SU-DHL-6 (cell line): ENCODE data around the gene CHRM3.
"Not testable (repeated sequence)": the region's sequence is repeated elsewhere in the genome, so short reads cannot be mapped to it uniquely, and the experiment has no call there.

Experiments
- H2AFZ ChIP-seq: fragments of 200-600 bp; sonication (generic); 2 replicates; pipeline ENCODE4 v1.6.1; 2014; ENCODE audit warnings: low read depth, mild to moderate bottlenecking, moderate library complexity, mixed read lengths, antibody characterized with exemption, low read length; ENCODE audit not compliant: severe bottlenecking
- H3F3A ChIP-seq: fragments of 200-600 bp; shearing (Covaris generic); 2 replicates; pipeline ENCODE4 v1.6.0; 2016; ENCODE audit warnings: antibody characterized with exemption, mild to moderate bottlenecking; ENCODE audit not compliant: insufficient read depth
- H3K27ac ChIP-seq: fragments of 200-600 bp; sonication (generic); 2 replicates; pipeline ENCODE4 v1.5.1; 2016; ENCODE audit warnings: low read depth, mild to moderate bottlenecking, low read length, moderate library complexity, mixed read lengths
- H3K27me3 ChIP-seq: fragments of 200-600 bp; sonication (generic), shearing (Covaris generic); 2 replicates; pipeline ENCODE4 v1.6.0; 2014; ENCODE audit warnings: mild to moderate bottlenecking, low read length
- H3K36me3 ChIP-seq: fragments of 200-600 bp; sonication (generic); 2 replicates; pipeline ENCODE4 v1.6.1; 2014; ENCODE audit warnings: mild to moderate bottlenecking, low read length, mixed read lengths
- H3K4me2 ChIP-seq: fragments of 300-600, 200-600 bp; shearing (Covaris generic), sonication (generic); 2 replicates; pipeline ENCODE4 v1.6.0; 2014; ENCODE audit warnings: low read length, low read depth, mild to moderate bottlenecking; ENCODE audit not compliant: poor library complexity, severe bottlenecking
- H3K4me3 ChIP-seq: fragments of 200-600 bp; sonication (generic); 2 replicates; pipeline ENCODE4 v1.5.1; 2014; ENCODE audit warnings: antibody characterized with exemption, low read length, mild to moderate bottlenecking, mixed read lengths; ENCODE audit not compliant: insufficient read depth, poor library complexity, severe bottlenecking
- H3K79me2 ChIP-seq: fragments of 200-600 bp; sonication (generic); 2 replicates; pipeline ENCODE4 v1.6.1; 2014; ENCODE audit warnings: mild to moderate bottlenecking, low read length, moderate library complexity; ENCODE audit not compliant: insufficient read depth
- H3K9ac ChIP-seq: fragments of 200-600 bp; sonication (generic); 2 replicates; pipeline ENCODE4 v1.7.0; 2014; ENCODE audit warnings: mild to moderate bottlenecking, low read length
- H3K9me2 ChIP-seq: fragments of 200-600 bp; sonication (generic); replicated peaks from 2 replicates; pipeline ENCODE4 v1.6.1; 2014; ENCODE audit warnings: low read length; ENCODE audit not compliant: insufficient read depth
- H3K9me3 ChIP-seq: fragments of 200-600 bp; sonication (generic); 2 replicates; pipeline ENCODE4 v1.6.1; 2014; ENCODE audit warnings: low read length, mixed read lengths; ENCODE audit not compliant: insufficient read depth
- H4K20me1 ChIP-seq: fragments of 200-600 bp; sonication (generic); 2 replicates; pipeline ENCODE4 v1.6.1; 2014; ENCODE audit warnings: low read depth, mild to moderate bottlenecking, antibody characterized with exemption, low read length, moderate library complexity, mixed read lengths
- EZH2phosphoT487 ChIP-seq: fragments of 200-600 bp; sonication (generic), shearing (Covaris generic); conservative IDR thresholded peaks from 2 replicates; pipeline ENCODE4 v1.6.1; 2018; ENCODE audit warnings: mild to moderate bottlenecking, antibody characterized with exemption, low read length, moderate library complexity, mixed read lengths
- TF ChIP-seq, protein P1 (sequence below): fragments of 200-600 bp; sonication (generic); IDR thresholded peaks from one replicate; pipeline ENCODE4 v1.5.1; 2017; ENCODE audit warnings: antibody characterized with exemption, mild to moderate bottlenecking, low read length, moderate library complexity; ENCODE audit not compliant: insufficient read depth, poor library complexity, severe bottlenecking

CHRM3 gene

GRCh38 chr1:239363930-239364329, 22.4 kb upstream of the CHRM3 start:
- Histone ChIP-seq H3K9me2 (no peaks in the 10 kb centered on the region), H4K20me1 (no peaks in the 10 kb centered on the region), H3K4me3 (no peak overlapping the region), H3K27ac (no peak overlapping the region), H3K9ac (no peak overlapping the region), H3K9me3 (no peaks in the 10 kb centered on the region), H2AFZ (no peak overlapping the region), H3K4me2 (no peak overlapping the region), H3F3A (no peaks in the 10 kb centered on the region), H3K36me3 (no peaks in the 10 kb centered on the region), H3K79me2 (no peaks in the 10 kb centered on the region), H3K27me3 (no peaks in the 10 kb centered on the region)
- no peak for TF ChIP-seq EZH2phosphoT487
- TF ChIP-seq, protein P1, sequence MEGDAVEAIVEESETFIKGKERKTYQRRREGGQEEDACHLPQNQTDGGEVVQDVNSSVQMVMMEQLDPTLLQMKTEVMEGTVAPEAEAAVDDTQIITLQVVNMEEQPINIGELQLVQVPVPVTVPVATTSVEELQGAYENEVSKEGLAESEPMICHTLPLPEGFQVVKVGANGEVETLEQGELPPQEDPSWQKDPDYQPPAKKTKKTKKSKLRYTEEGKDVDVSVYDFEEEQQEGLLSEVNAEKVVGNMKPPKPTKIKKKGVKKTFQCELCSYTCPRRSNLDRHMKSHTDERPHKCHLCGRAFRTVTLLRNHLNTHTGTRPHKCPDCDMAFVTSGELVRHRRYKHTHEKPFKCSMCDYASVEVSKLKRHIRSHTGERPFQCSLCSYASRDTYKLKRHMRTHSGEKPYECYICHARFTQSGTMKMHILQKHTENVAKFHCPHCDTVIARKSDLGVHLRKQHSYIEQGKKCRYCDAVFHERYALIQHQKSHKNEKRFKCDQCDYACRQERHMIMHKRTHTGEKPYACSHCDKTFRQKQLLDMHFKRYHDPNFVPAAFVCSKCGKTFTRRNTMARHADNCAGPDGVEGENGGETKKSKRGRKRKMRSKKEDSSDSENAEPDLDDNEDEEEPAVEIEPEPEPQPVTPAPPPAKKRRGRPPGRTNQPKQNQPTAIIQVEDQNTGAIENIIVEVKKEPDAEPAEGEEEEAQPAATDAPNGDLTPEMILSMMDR = no peak

DNA sequence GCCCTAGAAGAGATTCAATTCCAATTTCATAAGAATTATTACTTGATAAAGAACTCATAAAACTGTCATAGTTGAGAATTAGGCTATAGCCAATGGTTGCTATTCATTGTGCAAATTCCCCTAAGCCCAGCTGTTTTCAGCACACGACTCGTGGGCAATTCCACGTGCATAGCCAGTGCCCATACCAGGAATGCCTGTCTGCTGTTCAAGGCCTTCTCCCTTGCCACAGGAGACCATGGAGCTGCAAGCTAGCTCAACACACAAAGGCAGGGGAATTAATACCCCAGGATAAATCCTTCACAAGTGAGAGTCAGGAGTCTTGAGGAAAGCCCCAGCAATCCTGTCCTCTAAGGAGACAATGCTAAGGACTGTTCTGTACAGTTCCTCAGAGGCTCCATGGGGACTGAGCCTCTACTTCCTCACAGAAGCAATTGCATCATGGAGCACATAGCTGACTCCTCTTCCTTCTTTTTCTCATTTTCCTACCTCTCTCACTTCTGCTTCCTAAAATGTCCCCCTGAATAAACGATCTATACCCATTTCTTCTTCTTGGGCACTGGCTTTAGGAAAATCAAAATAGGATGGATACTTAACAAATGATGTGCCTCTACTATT, 19.1 kb upstream of the CHRM3 start:
- H3K9me3 ChIP-seq = no peaks in the 10 kb centered on the region

GRCh38 chr1:239368436-239369109, 17.8 kb upstream of the CHRM3 start:
- H3K9ac ChIP-seq = no peak overlapping the region
- no peak for TF ChIP-seq EZH2phosphoT487
- TF ChIP-seq, protein P1 = no peak
- no peaks in the 10 kb centered on the region for H3F3A ChIP-seq
- H3K79me2 ChIP-seq = no peaks in the 10 kb centered on the region
- no peak overlapping the region for H3K27ac ChIP-seq
- H3K9me2 ChIP-seq = no peaks in the 10 kb centered on the region
- H4K20me1 ChIP-seq = no peaks in the 10 kb centered on the region
- H3K36me3 ChIP-seq = no peaks in the 10 kb centered on the region
- H3K4me2 ChIP-seq = no peak overlapping the region
- no peak overlapping the region for H3K4me3 ChIP-seq
- no peaks in the 10 kb centered on the region for H3K9me3 ChIP-seq
- H2AFZ ChIP-seq = no peak overlapping the region
- no peaks in the 10 kb centered on the region for H3K27me3 ChIP-seq

More for the DNA sequence above, 19.1 kb upstream of the CHRM3 start:
- no peak overlapping the region for H2AFZ ChIP-seq
- H3K27me3 ChIP-seq = no peaks in the 10 kb centered on the region
- no peaks in the 10 kb centered on the region for H3K79me2 ChIP-seq
- H3K9ac ChIP-seq = no peak overlapping the region
- H3F3A ChIP-seq = no peaks in the 10 kb centered on the region
- no peak for TF ChIP-seq EZH2phosphoT487
- TF ChIP-seq, protein P1 = no peak
- no peaks in the 10 kb centered on the region for H4K20me1 ChIP-seq
- H3K4me2 ChIP-seq = no peak overlapping the region
- no peak overlapping the region for H3K27ac ChIP-seq
- H3K9me2 ChIP-seq = no peaks in the 10 kb centered on the region
- H3K36me3 ChIP-seq = no peaks in the 10 kb centered on the region
- no peak overlapping the region for H3K4me3 ChIP-seq

- H3K79me2 ChIP-seq, H2AFZ ChIP-seq, H3K27ac ChIP-seq, H3K27me3 ChIP-seq, H3K4me2 ChIP-seq, H3K9me3 ChIP-seq, H3F3A ChIP-seq, H3K4me3 ChIP-seq, H4K20me1 ChIP-seq, H3K36me3 ChIP-seq, H3K9ac ChIP-seq, H3K9me2 ChIP-seq: not testable (repeated sequence)
Observed at GRCh38 chr1:239370869-239371268, 15.5 kb upstream of the CHRM3 start.
